GM19463 (cell line): Measurements from ENCODE around the gene CYP3A5.
A peak's percentile ranks its signal among the peaks of the same experiment; 100 is the strongest.
"Not testable (repeated sequence)": the region's sequence is repeated elsewhere in the genome, so short reads cannot be mapped to it uniquely, and the experiment has no call there.

Source experiments
- ATAC-seq: cut with Tn5 transposase; IDR thresholded peaks from one replicate; pipeline ENCODE4 v1.9.1; 2021; ENCODE audit warnings: mild to moderate bottlenecking, moderate library complexity; ENCODE audit not compliant: unreplicated experiment

Gene CYP3A5

DNA sequence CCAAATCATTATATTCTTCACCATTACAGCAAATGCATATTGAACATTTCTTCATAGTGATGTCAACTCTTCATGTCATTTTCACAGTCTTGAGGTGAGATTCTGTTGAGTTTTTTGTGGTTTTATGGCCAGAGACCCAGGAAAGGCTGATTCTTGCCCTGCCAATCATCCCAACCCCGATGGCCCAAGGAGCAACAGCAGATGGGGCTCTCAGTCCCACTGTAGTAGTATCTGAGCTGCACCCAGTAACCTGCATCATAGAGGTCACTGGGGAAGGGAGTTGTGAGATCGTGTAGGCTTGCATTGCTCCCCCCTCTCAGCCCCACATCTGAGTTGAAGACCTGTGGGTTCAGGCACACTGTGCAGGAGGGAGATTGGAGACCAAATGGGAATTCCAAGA is 36.3 kb downstream of the CYP3A5 start:
- ATAC-seq = no peak

DNA sequence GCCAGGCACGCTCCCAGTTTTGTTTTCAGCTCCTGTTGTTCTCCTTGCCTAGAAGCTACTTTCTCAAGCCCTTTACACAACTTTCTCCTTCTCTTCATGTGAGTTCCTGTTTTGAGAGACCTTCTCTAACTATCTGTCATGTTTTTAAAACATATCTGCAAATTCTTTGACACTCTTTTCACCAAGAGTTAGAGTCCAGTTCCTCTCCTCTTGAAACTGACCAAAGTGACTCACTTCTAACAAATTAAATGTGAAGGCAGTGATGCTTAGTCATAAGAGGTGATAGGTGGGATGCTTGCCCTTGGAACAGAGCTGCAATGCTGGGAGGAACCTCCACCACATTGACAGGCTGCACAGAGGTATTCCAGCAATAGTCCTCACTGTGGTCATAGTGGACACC is 37.8 kb downstream of the CYP3A5 start:
- no peak for ATAC-seq

DNA sequence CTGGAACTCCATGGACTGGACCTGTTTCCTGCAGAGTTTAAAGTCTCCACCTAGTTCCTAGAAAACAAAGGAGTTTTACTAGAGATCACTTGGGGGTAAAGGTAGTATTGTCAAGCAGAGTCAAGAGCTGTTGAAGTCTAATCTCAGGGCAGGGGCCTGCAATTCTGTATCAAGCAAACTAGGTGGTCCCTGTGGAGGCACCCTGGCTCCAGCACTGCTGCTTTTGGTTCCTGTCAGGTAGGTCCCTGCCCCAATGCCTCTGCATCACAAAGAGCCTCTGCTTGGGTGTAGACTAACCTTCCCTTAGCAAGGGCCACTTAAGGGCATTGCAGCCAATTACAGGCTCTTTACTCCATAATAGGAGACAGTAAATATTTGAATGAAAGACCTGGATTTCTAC is 40.5 kb downstream of the CYP3A5 start:
- no peak for ATAC-seq

DNA sequence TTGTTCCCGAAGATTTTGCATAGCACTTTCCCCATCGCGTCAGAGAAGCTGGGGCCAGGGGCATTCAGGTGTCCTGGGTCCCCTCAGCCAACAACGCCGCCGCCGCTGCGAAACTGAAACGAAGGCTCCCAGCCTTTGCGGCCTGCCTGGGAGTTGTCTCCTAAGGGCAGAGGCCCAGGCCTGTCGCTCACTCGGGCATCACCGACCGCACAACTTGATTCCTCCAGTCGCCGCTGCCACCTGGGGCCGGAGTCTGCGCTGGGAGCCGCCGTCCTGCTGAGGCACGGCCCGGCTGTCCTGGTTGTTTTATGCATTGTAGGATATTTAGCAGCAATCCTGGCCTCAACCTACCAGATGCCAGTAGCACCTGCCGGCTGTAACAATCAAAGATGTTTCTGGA is 41.1 kb downstream of the CYP3A5 start:
- no peak for ATAC-seq

- not testable (repeated sequence) for ATAC-seq
These were observed 42.4 kb downstream of the CYP3A5 start for GRCh38 chr7:99637414-99637813.

GRCh38 chr7:99631295-99632109 is 48.3 kb downstream of the CYP3A5 start:
- ATAC-seq = no peak

- ATAC-seq = no peak
These were observed 50.2 kb downstream of the CYP3A5 start for GRCh38 chr7:99629643-99630042.

DNA sequence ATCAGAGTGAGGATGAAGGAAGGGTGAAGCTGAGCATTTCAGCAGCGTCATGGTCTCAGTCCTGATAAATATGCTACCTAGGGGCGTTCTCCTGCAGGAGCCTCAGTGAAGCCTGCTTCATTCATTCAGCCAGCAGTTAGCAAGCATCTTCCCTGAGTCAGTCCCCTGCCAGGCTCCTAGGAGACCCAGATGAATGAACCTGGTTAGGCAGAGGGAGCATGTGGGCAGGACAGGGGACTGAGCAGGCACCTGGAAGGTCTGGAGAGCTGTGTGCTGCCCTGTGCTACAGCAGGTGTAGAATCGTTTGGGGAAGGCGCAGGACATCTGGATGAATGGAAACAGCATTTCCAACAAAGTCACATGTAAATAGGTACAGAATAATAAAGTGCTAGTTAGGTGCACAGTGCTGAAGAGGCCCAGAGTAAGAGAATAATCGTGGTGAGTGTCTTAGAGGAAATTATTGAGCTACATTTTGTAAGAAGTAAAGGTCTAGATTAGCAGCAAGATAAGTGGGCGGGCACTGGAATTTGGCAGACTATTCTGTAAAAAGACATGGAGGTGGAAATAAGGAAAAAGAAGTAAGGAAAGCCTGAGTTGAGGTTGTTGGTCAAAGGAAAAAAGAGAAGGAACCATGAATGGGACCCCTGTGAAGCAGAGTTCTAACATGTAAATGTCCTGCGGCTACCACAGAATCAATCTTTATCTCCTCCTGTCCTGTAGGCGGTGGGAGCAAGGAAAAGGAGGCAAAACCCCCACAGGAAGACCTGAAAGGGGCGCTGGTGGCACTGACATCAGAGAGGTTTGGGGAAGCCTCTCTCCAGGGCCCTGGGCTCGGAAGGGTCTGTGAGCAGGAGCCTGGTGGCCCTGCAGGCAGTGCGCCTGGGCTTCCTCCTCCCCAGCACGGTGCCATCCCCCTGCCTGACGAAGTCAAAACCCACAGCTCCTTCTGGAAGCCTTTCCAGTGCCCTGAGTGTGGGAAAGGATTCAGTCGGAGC is 51.0 kb downstream of the CYP3A5 start:
- ATAC-seq = no peak

- no peak for ATAC-seq
These were observed 52.3 kb downstream of the CYP3A5 start for GRCh38 chr7:99627513-99627912.

GRCh38 chr7:99626661-99627060 is 53.1 kb downstream of the CYP3A5 start:
- ATAC-seq = no peak

DNA sequence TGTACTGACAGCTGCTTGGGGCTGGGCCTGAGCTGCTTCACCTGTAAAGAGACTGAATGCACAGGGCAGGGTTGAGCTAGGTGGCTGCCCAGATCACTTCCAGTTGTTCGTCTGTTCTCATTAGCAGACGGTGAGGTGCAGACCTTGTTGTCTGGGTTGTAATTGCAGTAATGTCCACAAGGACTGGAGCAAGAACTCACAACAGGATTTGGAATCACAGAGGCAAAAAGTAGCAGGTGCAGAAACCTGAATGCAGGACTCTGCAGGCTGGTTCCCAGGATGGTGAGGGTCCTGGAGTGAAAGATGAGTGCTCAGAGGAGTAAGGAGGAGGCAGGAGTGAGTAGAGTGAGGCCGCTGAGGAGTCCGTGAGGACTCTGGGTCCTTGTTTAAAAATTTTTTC is 53.8 kb downstream of the CYP3A5 start:
- ATAC-seq = no peak

DNA sequence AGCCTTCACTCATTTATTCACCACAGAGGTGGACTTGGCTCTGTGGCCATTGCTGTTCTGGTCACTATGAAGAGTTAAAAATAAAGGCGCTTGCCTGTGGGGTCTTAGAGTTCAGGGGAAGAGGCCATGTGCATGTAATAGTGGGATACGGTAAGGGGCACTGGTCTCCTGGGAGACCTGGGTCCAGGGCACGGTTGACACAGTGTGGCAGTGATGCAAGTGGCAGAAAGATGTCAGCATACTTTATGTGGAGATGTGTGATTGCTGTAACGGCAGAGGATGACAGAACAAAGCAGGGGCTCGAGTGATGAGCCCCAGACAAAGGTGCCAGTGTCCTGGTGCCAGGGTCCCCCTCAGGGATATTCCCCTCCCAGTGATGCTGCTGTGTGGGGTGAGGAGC is 54.5 kb downstream of the CYP3A5 start:
- no peak for ATAC-seq

GRCh38 chr7:99624484-99624883 is 55.3 kb downstream of the CYP3A5 start:
- ATAC-seq = no peak

- no peak for ATAC-seq
These were observed 55.9 kb downstream of the CYP3A5 start for GRCh38 chr7:99623702-99624447.

GRCh38 chr7:99623091-99623693 is 56.6 kb downstream of the CYP3A5 start:
- ATAC-seq = no peak

DNA sequence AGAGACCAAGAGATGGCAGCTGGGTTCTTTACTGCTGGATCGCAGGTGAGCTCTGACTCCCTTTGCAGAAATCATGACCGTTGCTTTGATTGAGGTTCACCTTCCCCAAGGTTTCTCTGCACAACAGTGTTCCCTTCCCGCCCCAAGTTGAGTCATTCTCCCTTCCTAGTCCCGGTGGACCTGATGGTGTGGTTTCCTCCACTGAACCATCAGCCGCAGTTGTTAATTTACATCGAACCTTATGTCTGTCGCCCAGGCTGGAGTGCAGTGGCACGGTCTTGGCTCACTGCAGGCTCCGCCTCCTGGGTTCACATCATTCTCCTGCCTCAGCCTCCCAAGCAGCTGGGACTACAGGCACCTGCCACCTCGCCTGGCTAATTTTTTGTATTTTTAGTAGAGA is 57.2 kb downstream of the CYP3A5 start:
- no peak for ATAC-seq

GRCh38 chr7:99621271-99621670 is 58.5 kb downstream of the CYP3A5 start:
- ATAC-seq = no peak

DNA sequence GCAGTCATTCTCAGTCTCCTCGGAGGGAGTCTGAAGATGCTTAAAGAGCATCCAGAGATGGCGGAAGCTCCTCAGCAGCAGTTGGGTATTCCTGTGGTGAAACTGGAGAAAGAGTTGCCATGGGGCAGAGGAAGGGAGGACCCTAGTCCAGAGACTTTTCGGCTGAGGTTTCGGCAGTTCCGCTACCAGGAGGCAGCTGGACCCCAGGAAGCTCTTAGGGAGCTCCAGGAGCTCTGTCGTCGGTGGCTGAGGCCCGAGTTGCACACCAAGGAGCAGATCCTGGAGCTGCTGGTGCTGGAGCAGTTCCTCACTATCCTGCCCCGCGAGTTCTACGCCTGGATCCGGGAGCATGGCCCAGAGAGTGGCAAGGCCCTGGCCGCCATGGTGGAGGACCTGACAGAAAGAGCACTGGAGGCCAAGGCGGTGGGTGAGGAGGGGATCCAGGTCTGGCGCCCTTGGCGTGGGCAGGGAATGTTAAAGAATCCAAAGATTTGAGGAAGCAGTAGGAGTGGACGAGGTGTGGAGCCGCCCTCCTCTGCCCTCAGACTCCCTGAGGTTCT is 60.1 kb downstream of the CYP3A5 start:
- no peak for ATAC-seq

GRCh38 chr7:99618726-99619125 is 61.1 kb downstream of the CYP3A5 start:
- ATAC-seq = no peak

DNA sequence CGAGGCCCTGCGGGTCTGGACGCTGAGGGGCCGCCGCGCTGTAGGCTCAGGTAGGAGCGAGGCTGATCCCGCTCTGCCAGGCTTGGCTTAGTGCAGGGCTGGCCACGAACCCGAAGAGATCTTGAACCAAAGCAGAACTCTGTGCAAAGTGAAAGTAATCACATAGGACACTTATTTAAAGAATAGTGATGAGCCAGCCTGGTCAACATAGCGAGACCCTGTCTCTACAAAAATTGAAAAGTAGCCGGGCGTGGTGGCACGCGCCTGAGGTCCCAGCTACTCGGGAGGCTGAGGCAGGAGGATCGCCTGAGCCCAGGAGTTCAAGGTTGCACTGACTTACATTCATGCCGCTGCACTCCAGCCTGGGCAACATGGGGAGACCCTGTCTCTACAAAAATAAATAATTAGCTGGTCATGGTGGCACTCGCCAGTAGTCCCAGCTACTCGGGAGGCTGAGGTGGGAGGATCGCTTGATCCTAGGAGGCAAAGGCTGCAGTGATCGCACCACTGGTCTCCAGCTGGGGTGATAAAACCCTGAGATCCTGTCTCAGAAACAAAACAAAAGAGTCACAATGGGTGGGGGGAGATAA is 62.5 kb downstream of the CYP3A5 start:
- peak; percentile 26 for ATAC-seq
